ENCODE data around the gene IRF2BP2. TPM values are rescaled to one million over a fixed set of nuclear protein-coding genes. Genes with fewer than 3 reads are reported as not detected.
"Not testable (repeated sequence)": the region's sequence is repeated elsewhere in the genome, so short reads cannot be mapped to it uniquely, and the experiment has no call there.

Gene IRF2BP2
- polyA plus RNA-seq, 1 experiment: 20.7 TPM

DNA sequence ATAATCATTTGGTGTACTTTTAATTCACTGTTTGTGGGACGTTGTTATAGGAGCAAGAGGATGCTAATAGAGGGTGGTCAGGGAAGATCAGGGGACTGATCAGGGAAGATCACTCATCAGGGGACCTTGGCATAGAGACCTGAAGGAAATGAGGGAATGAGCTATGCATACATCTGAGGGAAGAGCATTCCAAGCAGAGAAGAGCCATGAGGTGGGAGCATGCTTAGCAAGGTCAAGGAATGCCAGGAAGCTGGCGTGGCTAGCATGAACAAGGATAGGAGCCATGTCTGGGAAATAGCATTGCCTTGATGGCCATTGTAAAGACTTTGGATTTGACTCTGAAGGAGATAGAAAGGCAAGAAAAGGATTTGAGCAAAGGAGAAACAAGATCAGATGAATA, 14.1 kb downstream of the IRF2BP2 start:
- ChIA-PET CTCF (interaction anchor here (0.9 to 1.9 kb wide), 3 partner anchors 33 to 493 kb away, joined by 3 to 7 read pairs (median 3); no protein-coding TSS in a partner anchor), POLR2A (no interaction called here)
- DNase-seq (ENCODE audit: low read depth): no peak

GRCh38 chr1:234594575-234594974, 15.4 kb downstream of the IRF2BP2 start:
- H3K27me3 ChIP-seq (ENCODE audit: control insufficient read depth, insufficient read depth, low read length); H3K36me3 ChIP-seq (ENCODE audit: control insufficient read depth, insufficient read depth, low read length); DNase-seq (ENCODE audit: low read depth); POLR2A ChIA-PET; H3K4me3 ChIP-seq (ENCODE audit: low read depth, low read length): not testable (repeated sequence)
- CTCF ChIA-PET: interaction anchor here (1.9 kb wide), 1 partner anchor 95 kb away, joined by 7 read pairs; no protein-coding TSS in a partner anchor

More for the DNA sequence above, 14.1 kb downstream of the IRF2BP2 start:
- TF ChIP-seq, protein P1, sequence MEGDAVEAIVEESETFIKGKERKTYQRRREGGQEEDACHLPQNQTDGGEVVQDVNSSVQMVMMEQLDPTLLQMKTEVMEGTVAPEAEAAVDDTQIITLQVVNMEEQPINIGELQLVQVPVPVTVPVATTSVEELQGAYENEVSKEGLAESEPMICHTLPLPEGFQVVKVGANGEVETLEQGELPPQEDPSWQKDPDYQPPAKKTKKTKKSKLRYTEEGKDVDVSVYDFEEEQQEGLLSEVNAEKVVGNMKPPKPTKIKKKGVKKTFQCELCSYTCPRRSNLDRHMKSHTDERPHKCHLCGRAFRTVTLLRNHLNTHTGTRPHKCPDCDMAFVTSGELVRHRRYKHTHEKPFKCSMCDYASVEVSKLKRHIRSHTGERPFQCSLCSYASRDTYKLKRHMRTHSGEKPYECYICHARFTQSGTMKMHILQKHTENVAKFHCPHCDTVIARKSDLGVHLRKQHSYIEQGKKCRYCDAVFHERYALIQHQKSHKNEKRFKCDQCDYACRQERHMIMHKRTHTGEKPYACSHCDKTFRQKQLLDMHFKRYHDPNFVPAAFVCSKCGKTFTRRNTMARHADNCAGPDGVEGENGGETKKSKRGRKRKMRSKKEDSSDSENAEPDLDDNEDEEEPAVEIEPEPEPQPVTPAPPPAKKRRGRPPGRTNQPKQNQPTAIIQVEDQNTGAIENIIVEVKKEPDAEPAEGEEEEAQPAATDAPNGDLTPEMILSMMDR (IDR thresholded peaks at IDR 0.05; ENCODE audit: insufficient read depth, low read depth, low read length): no peak
- H3K4me3 ChIP-seq (ENCODE audit: low read depth, low read length): no peak overlapping the region
- no peaks in the 10 kb centered on the region for H3K27me3 ChIP-seq (ENCODE audit: control insufficient read depth, insufficient read depth, low read length)
- H3K36me3 ChIP-seq (ENCODE audit: control insufficient read depth, insufficient read depth, low read length): no peaks in the 10 kb centered on the region

DNA sequence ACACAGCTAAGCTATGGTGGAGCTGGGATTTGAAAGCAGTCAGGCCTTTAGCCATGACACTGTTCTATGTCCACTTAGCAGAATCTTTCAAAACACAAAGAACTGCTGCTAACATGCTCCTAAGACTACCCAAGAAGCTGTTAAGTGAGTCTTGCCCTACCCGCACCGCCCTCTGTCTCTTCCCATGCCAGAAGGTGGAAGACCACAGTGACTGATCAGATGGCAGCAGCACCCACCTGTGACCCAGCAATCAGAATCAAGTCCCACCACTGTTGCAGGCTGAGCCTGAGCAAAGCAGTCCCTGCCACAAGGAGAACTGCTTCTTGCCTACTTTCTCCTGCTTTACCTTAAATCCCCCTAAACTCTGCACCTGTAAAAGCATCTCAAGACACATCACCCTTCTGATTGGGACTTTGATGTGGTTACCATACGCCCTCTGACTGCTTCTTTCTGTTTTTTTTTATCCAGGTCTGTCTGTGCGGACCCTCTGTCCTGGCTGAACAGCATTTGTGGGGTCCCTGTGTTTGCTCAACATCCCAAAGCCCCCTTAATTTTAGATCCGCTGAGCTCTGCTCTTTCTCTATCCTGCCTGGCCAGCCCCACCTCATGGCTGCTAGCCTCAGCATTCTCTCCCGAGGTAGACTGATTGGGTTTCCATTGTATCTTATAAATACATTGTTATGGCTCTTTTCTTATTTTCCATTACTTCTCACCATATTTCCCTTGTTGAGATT, 16.0 kb downstream of the IRF2BP2 start:
- CTCF ChIA-PET: interaction anchor here (0.7 kb wide), 1 partner anchor 490 kb away, joined by 3 read pairs; no protein-coding TSS in a partner anchor

DNA sequence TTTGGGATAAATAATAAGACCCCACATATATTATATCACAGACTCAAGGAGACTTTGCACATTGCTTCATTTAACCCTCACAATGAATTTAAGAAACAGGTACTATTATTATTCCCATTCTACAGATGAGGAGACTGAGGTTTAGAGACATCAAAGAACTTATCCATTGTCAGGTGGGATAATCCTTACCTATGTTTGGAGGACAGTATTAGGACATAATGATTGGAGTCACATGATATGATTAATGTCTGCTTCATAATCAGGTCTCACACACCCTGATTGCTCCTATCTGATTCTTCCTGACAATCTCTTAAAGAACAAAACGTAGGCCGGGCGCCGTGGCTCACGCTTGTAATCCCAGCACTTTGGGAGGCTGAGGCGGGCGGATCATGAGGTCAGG, 16.9 kb downstream of the IRF2BP2 start:
- ChIA-PET CTCF (interaction anchor here (1.6 kb wide), 1 partner anchor 93 kb away, joined by 5 read pairs; no protein-coding TSS in a partner anchor), POLR2A (no interaction called here)
- TF ChIP-seq, protein P1 (IDR thresholded peaks at IDR 0.05; ENCODE audit: insufficient read depth, low read depth, low read length): no peak
- DNase-seq (ENCODE audit: low read depth): no peak
- Histone ChIP-seq H3K27me3 (ENCODE audit: control insufficient read depth, insufficient read depth, low read length) (no peaks in the 10 kb centered on the region), H3K4me3 (ENCODE audit: low read depth, low read length) (no peak overlapping the region), H3K36me3 (ENCODE audit: control insufficient read depth, insufficient read depth, low read length) (no peaks in the 10 kb centered on the region)

More for the DNA sequence above, 16.0 kb downstream of the IRF2BP2 start:
- POLR2A ChIA-PET: no interaction called here
- TF ChIP-seq, protein P1 (IDR thresholded peaks at IDR 0.05; ENCODE audit: insufficient read depth, low read depth, low read length): no peak
- Histone ChIP-seq H3K36me3 (ENCODE audit: control insufficient read depth, insufficient read depth, low read length) (no peaks in the 10 kb centered on the region), H3K27me3 (ENCODE audit: control insufficient read depth, insufficient read depth, low read length) (no peaks in the 10 kb centered on the region), H3K4me3 (ENCODE audit: low read depth, low read length) (no peak overlapping the region)
- DNase-seq (ENCODE audit: low read depth): no peak

- Histone ChIP-seq H3K27me3 (ENCODE audit: control insufficient read depth, insufficient read depth, low read length) (no peaks in the 10 kb centered on the region), H3K4me3 (ENCODE audit: low read depth, low read length) (no peak overlapping the region), H3K36me3 (ENCODE audit: control insufficient read depth, insufficient read depth, low read length) (no peaks in the 10 kb centered on the region)
- CTCF ChIA-PET: interaction anchor here (0.7 to 1.6 kb wide), 5 partner anchors 20 to 966 kb away, joined by 3 to 5 read pairs (median 3); no protein-coding TSS in a partner anchor
- TF ChIP-seq, protein P1 (IDR thresholded peaks at IDR 0.05; ENCODE audit: insufficient read depth, low read depth, low read length): no peak
- POLR2A ChIA-PET: no interaction called here
- DNase-seq (ENCODE audit: low read depth): no peak
These were observed 17.7 kb downstream of the IRF2BP2 start for GRCh38 chr1:234592240-234592639.

Measured in BJ (cell line).